ENCODE data around the gene EIF4G2.

- no peak for TF ChIP-seq CTCF (IDR thresholded peaks at IDR 0.05; ENCODE audit: poor library complexity, severe bottlenecking)
- TF ChIP-seq TAF1 (IDR thresholded peaks at IDR 0.05; ENCODE audit: low read depth): no peak
- TF ChIP-seq RAD21 (conservative IDR thresholded peaks at IDR 0.05): no peak
Measured at GRCh38 chr11:10785146-10785474, 23.6 kb downstream of the EIF4G2 start.
